OCI-LY7 (cell line): ENCODE measurements around the gene OSBPL1A. TPM values are rescaled to one million over a fixed set of nuclear protein-coding genes. Genes with fewer than 3 reads are reported as not detected.

Experiments used
- BruUV-seq: library from RNA; stranded (reverse); fragments of 400-500 nt; replicated peaks from 2 replicates; lab custom pipeline; 2021; lab: Mats Ljungman, UMichigan
- CTCF ChIA-PET: fragments of 300-600 bp; sonication (Branson Sonifier 250); formaldehyde crosslinking; loops from one replicate; lab custom pipeline; 2022; ENCODE audit warnings: antibody characterized with exemption; ENCODE audit not compliant: unreplicated experiment; lab: Charles Lee
- POLR2A ChIA-PET: fragments of 300-600 bp; sonication (Branson Sonifier 250); formaldehyde crosslinking; loops from one replicate; lab custom pipeline; 2022; ENCODE audit warnings: antibody characterized with exemption; lab: Charles Lee
- DNase-seq: peaks from one replicate; pipeline ENCODE4 v3.0.0-alpha.2; 2015; ENCODE audit warnings: low spot score
- H2AFZ ChIP-seq: fragments of 200-600 bp; sonication (generic), shearing (Covaris generic); 2 replicates; pipeline ENCODE4 v1.6.1; 2014; ENCODE audit warnings: mild to moderate bottlenecking, antibody characterized with exemption, low read length, moderate library complexity
- H3K27ac ChIP-seq: fragments of 200-600 bp; sonication (generic); 2 replicates; pipeline ENCODE4 v1.5.1; 2014; ENCODE audit warnings: mixed run types, low read depth, mild to moderate bottlenecking, moderate library complexity, low read length, inconsistent platforms; ENCODE audit not compliant: poor library complexity, severe bottlenecking
- H3K36me3 ChIP-seq: fragments of 200-600 bp; sonication (generic); 2 replicates; pipeline ENCODE4 v1.6.1; 2014; ENCODE audit warnings: mild to moderate bottlenecking, antibody characterized with exemption, low read length, moderate library complexity, mixed read lengths; ENCODE audit not compliant: insufficient read depth
- H3K4me1 ChIP-seq: fragments of 200-600 bp; sonication (generic); 2 replicates; pipeline ENCODE4 v1.5.1; 2014; ENCODE audit warnings: mild to moderate bottlenecking, low read length; ENCODE audit not compliant: insufficient read depth, poor library complexity, severe bottlenecking
- H3K4me2 ChIP-seq: fragments of 200-600 bp; sonication (generic); 2 replicates; pipeline ENCODE4 v1.6.1; 2014; ENCODE audit warnings: mild to moderate bottlenecking, low read length
- H3K4me3 ChIP-seq: fragments of 200-600 bp; sonication (generic); 2 replicates; pipeline ENCODE4 v1.5.1; 2014; ENCODE audit warnings: mild to moderate bottlenecking, low read depth, low read length; ENCODE audit not compliant: poor library complexity, severe bottlenecking
- H3K79me2 ChIP-seq: fragments of 200-600 bp; sonication (generic); 2 replicates; pipeline ENCODE4 v1.6.1; 2016; ENCODE audit warnings: low read depth, mild to moderate bottlenecking, low read length, moderate library complexity, mixed read lengths; ENCODE audit not compliant: insufficient read depth
- H3K9me2 ChIP-seq: fragments of 200-600 bp; sonication (generic); 2 replicates; pipeline ENCODE4 v1.6.1; 2016; ENCODE audit warnings: mild to moderate bottlenecking, low read length, mixed read lengths; ENCODE audit not compliant: insufficient read depth
- H3K9me3 ChIP-seq: fragments of 200-600 bp; sonication (generic); 2 replicates; pipeline ENCODE4 v1.6.1; 2014; ENCODE audit warnings: mild to moderate bottlenecking, mixed run types, low read length, mixed read lengths
- H4K20me1 ChIP-seq: fragments of 200-600 bp; sonication (generic); 2 replicates; pipeline ENCODE4 v1.6.1; 2014; ENCODE audit warnings: mild to moderate bottlenecking, antibody characterized with exemption, low read length, moderate library complexity, mixed read lengths; ENCODE audit not compliant: insufficient read depth
- EZH2phosphoT487 ChIP-seq: fragments of 200-600 bp; sonication (generic); IDR thresholded peaks from 2 replicates; pipeline ENCODE4 v1.6.1; 2018; ENCODE audit warnings: low read depth, borderline replicate concordance, mild to moderate bottlenecking, mixed run types, antibody characterized with exemption, low read length, moderate library complexity, mixed read lengths
- intact Hi-C: fragments of 100-400 bp; cut with micrococcal nuclease; formaldehyde crosslinking; loops from one replicate; pipeline ENCODE4 v1.10.0; 2022; ENCODE audit not compliant: unreplicated experiment
- total RNA-seq, 2 experiments: library from RNA; depleted of rRNA in 1 of 2; stranded (reverse); fragments of >200 nt in 1 of 2; shearing (Covaris generic) in 1 of 2; gene quantifications; 2 replicates each; pipeline ENCODE4 v1.2.3, GENCODE V29; 2014 to 2022
- TF ChIP-seq, protein P1 (sequence below): fragments of 200-600 bp; sonication (generic); conservative IDR thresholded peaks from 2 replicates; pipeline ENCODE4 v1.5.1; 2014; ENCODE audit warnings: mild to moderate bottlenecking, antibody characterized with exemption, low read length, moderate library complexity, mixed read lengths

OSBPL1A gene
- total RNA-seq, 2 experiments from 2014 or later: 0.06 to 0.59 TPM

DNA sequence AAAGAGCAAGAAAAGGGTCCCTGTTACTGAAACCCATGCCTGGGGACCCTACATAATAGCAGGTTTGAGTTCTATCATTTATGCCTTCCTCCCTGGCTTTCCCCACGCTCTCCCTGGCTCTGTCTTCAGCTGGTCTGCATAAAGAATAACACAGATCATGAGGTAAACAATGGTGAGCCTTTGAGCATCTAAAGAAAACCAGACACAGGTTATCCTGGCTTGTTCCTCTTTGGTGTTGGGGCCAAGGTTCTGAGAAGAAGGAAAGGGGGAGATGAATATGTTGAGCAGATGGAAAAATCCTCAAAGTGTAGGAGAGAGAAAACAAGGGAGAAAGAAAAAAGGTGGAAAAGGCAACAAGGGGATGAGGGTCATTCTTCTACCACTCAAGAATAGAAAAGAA, 131.5 kb downstream of the OSBPL1A start:
- no peaks in the 10 kb centered on the region for H4K20me1 ChIP-seq
- H3K9me3 ChIP-seq: no peaks in the 10 kb centered on the region
- no peak overlapping the region for H3K4me2 ChIP-seq
- POLR2A ChIA-PET: interaction anchor here (0.6 kb wide), 1 partner anchor 1570 kb away, joined by 3 read pairs; no protein-coding TSS in a partner anchor
- no peak overlapping the region for H3K27ac ChIP-seq
- TF ChIP-seq, protein P1, sequence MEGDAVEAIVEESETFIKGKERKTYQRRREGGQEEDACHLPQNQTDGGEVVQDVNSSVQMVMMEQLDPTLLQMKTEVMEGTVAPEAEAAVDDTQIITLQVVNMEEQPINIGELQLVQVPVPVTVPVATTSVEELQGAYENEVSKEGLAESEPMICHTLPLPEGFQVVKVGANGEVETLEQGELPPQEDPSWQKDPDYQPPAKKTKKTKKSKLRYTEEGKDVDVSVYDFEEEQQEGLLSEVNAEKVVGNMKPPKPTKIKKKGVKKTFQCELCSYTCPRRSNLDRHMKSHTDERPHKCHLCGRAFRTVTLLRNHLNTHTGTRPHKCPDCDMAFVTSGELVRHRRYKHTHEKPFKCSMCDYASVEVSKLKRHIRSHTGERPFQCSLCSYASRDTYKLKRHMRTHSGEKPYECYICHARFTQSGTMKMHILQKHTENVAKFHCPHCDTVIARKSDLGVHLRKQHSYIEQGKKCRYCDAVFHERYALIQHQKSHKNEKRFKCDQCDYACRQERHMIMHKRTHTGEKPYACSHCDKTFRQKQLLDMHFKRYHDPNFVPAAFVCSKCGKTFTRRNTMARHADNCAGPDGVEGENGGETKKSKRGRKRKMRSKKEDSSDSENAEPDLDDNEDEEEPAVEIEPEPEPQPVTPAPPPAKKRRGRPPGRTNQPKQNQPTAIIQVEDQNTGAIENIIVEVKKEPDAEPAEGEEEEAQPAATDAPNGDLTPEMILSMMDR: no peak
- no peak for TF ChIP-seq EZH2phosphoT487
- intact Hi-C loops: no loop called here
- CTCF ChIA-PET: no interaction called here
- DNase-seq: no peak
- H3K36me3 ChIP-seq: no peaks in the 10 kb centered on the region
- H3K4me1 ChIP-seq: no peaks in the 10 kb centered on the region
- no peaks in the 10 kb centered on the region for H3K79me2 ChIP-seq
- no peaks in the 10 kb centered on the region for H3K9me2 ChIP-seq
- no TSS peak for BruUV-seq
- H2AFZ ChIP-seq: no peak overlapping the region
- no peak overlapping the region for H3K4me3 ChIP-seq

- CTCF ChIA-PET: no interaction called here
- H4K20me1 ChIP-seq: no peaks in the 10 kb centered on the region
- no peaks in the 10 kb centered on the region for H3K9me3 ChIP-seq
- TF ChIP-seq EZH2phosphoT487: no peak
- TF ChIP-seq, protein P1: no peak
- no peaks in the 10 kb centered on the region for H3K9me2 ChIP-seq
- H3K4me2 ChIP-seq: no peak overlapping the region
- no peak for DNase-seq
- BruUV-seq: no TSS peak
- H3K79me2 ChIP-seq: no peaks in the 10 kb centered on the region
- no peaks in the 10 kb centered on the region for H3K4me1 ChIP-seq
- POLR2A ChIA-PET: interaction anchor here (0.6 kb wide), 1 partner anchor 1571 kb away, joined by 3 read pairs; no protein-coding TSS in a partner anchor
- intact Hi-C loops: no loop called here
- no peak overlapping the region for H2AFZ ChIP-seq
- H3K27ac ChIP-seq: no peak overlapping the region
- H3K36me3 ChIP-seq: no peaks in the 10 kb centered on the region
- no peak overlapping the region for H3K4me3 ChIP-seq
These were observed 132.0 kb downstream of the OSBPL1A start for GRCh38 chr18:24265502-24266064.

GRCh38 chr18:24263050-24263449, 134.6 kb downstream of the OSBPL1A start:
- Histone ChIP-seq H3K36me3 (no peaks in the 10 kb centered on the region), H2AFZ (no peak overlapping the region), H3K9me2 (no peaks in the 10 kb centered on the region), H3K27ac (no peak overlapping the region), H3K9me3 (no peaks in the 10 kb centered on the region), H3K4me2 (no peak overlapping the region), H3K4me1 (no peaks in the 10 kb centered on the region), H3K4me3 (no peak overlapping the region), H3K79me2 (no peaks in the 10 kb centered on the region), H4K20me1 (no peaks in the 10 kb centered on the region)
- intact Hi-C loops: no loop called here
- TF ChIP-seq, protein P1: no peak
- no peak for TF ChIP-seq EZH2phosphoT487
- ChIA-PET POLR2A (interaction anchor here (0.7 kb wide), 1 partner anchor 508 kb away, joined by 3 read pairs; no protein-coding TSS in a partner anchor), CTCF (no interaction called here)
- no peak for DNase-seq
- BruUV-seq: no TSS peak
